H1 (cell line): ENCODE results near the gene PLAC9.

Source experiments
- BCL11A ChIP-seq, 2 experiments: IDR thresholded peaks; one replicate each; pipeline ENCODE4 v1.6.1; 2011; ENCODE audit warnings: low read depth in 2 of 2, low read length in 2 of 2, mild to moderate bottlenecking in 2 of 2
- EZH2 ChIP-seq: fragments of 200-600 bp; sonication (generic); IDR thresholded peaks from 2 replicates; pipeline ENCODE4 v1.7.1; 2012; ENCODE audit warnings: low read depth, mild to moderate bottlenecking, moderate library complexity, low read length, inconsistent platforms; ENCODE audit not compliant: severe bottlenecking
- FOSL1 ChIP-seq: IDR thresholded peaks from 2 replicates; pipeline ENCODE4 v1.6.1; 2011; ENCODE audit warnings: mild to moderate bottlenecking, low read depth, low read length, moderate library complexity; ENCODE audit not compliant: insufficient read depth
- SP1 ChIP-seq: IDR thresholded peaks from 2 replicates; pipeline ENCODE4 v1.6.1; 2011; ENCODE audit warnings: low read depth, low read length
- TAF7 ChIP-seq: optimal IDR thresholded peaks from 2 replicates; pipeline ENCODE3; 2011; ENCODE audit warnings: low read depth, mild to moderate bottlenecking, inconsistent platforms, low read length, moderate library complexity, borderline replicate concordance
- YY1 ChIP-seq: IDR thresholded peaks from 2 replicates; pipeline ENCODE4 v1.6.1; 2011; ENCODE audit warnings: low read depth, mild to moderate bottlenecking, low read length
- TF ChIP-seq, protein P1 (sequence below), 3 experiments: IDR thresholded peaks; 1 replicate in 2 of 3; 2 replicates in 1 of 3; pipeline versions ENCODE4 v1.5.1 to v1.6.1; 2011; ENCODE audit warnings: low read length in 3 of 3, mild to moderate bottlenecking in 3 of 3, inconsistent platforms in 2 of 3, low read depth in 1 of 3, moderate library complexity in 1 of 3; ENCODE audit not compliant: insufficient read depth in 1 of 3; ENCODE audit errors: control extremely low read depth in 1 of 3

DNA sequence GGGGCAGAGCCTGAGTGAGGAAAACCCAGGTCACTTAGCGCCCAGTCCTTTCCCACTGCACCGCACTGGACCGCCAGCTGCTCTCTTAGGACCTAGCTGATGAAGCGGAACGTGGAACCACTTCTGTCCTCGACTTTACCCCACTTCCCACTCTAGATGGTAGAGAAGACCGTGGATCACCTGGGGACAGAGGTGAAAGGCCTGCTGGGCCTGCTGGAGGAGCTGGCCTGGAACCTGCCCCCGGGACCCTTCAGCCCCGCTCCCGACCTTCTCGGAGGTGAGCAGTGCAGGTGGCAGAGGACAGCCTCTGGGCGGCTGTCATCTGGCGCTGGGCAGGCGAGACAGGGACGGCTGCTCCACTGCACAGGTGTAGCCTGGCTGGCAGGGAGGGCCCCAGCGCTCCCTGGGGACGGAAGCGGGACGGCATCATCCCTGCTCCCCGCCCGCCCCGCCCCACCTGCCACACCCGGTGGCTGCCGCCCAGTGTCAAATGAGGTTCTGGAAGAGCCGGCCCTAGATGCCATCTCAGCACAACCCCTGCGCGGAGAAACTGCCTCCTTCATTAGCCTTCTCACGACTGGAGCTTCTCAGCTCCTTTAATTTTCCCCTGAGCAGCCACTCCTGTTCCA is 11.7 kb downstream of the PLAC9 start:
- TF ChIP-seq SP1 (no peak), YY1 (no peak), BCL11A (IDR thresholded peaks at IDR 0.05; ENCODE audit: low read depth in 2 of 2, low read length in 2 of 2) (no peak), TAF7 (no peak), EZH2 (no peak), FOSL1 (no peak)
- TF ChIP-seq, protein P1, sequence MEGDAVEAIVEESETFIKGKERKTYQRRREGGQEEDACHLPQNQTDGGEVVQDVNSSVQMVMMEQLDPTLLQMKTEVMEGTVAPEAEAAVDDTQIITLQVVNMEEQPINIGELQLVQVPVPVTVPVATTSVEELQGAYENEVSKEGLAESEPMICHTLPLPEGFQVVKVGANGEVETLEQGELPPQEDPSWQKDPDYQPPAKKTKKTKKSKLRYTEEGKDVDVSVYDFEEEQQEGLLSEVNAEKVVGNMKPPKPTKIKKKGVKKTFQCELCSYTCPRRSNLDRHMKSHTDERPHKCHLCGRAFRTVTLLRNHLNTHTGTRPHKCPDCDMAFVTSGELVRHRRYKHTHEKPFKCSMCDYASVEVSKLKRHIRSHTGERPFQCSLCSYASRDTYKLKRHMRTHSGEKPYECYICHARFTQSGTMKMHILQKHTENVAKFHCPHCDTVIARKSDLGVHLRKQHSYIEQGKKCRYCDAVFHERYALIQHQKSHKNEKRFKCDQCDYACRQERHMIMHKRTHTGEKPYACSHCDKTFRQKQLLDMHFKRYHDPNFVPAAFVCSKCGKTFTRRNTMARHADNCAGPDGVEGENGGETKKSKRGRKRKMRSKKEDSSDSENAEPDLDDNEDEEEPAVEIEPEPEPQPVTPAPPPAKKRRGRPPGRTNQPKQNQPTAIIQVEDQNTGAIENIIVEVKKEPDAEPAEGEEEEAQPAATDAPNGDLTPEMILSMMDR (IDR thresholded peaks at IDR 0.05; ENCODE audit: control extremely low read depth in 1 of 3, insufficient read depth in 1 of 3, low read depth in 1 of 3, low read length in 3 of 3), result no peak
